Amygdala (tissue), 56 donors: ENCODE measurements around the gene ANKRD28.
"Not testable (repeated sequence)": the region's sequence is repeated elsewhere in the genome, so short reads cannot be mapped to it uniquely, and the experiment has no call there.

ENCODE experiments used
- DNase-seq, 56 donors: peaks; one replicate each; lab custom pipeline; 2025; lab: John Stamatoyannopoulos, UW

Gene ANKRD28

GRCh38 chr3:15778332-15778858 lies 19.4 kb downstream of the ANKRD28 start:
- no peak for DNase-seq

GRCh38 chr3:15774931-15775560 lies 22.7 kb downstream of the ANKRD28 start:
- not testable (repeated sequence) for DNase-seq

- no peak for DNase-seq
These were observed 26.3 kb downstream of the ANKRD28 start for GRCh38 chr3:15771444-15771843.

- no peak for DNase-seq
These were observed 28.4 kb downstream of the ANKRD28 start for GRCh38 chr3:15769256-15769915.

- DNase-seq = no peak
These were observed 29.1 kb downstream of the ANKRD28 start for GRCh38 chr3:15768421-15769255.

GRCh38 chr3:15766406-15766805 lies 31.4 kb downstream of the ANKRD28 start:
- no peak for DNase-seq

GRCh38 chr3:15758295-15758694 lies 39.5 kb downstream of the ANKRD28 start:
- no peak for DNase-seq

GRCh38 chr3:15757824-15758223 lies 40.0 kb downstream of the ANKRD28 start:
- DNase-seq = no peak

GRCh38 chr3:15756505-15756904 lies 41.3 kb downstream of the ANKRD28 start:
- DNase-seq = no peak

- no peak for DNase-seq
These were observed 42.0 kb downstream of the ANKRD28 start for GRCh38 chr3:15755780-15756179.

GRCh38 chr3:15755181-15755580 lies 42.6 kb downstream of the ANKRD28 start:
- DNase-seq = no peak

GRCh38 chr3:15754047-15754446 lies 43.7 kb downstream of the ANKRD28 start:
- no peak for DNase-seq

- DNase-seq = peak in 6 of 56 donors; percentile 3 to 61 (median 12)
These were observed 44.6 kb downstream of the ANKRD28 start for GRCh38 chr3:15753056-15753710.

- DNase-seq = no peak
These were observed 46.9 kb downstream of the ANKRD28 start for GRCh38 chr3:15750879-15751278.

- DNase-seq = no peak
These were observed 47.6 kb downstream of the ANKRD28 start for GRCh38 chr3:15750143-15750542.

GRCh38 chr3:15745896-15746295 lies 51.9 kb downstream of the ANKRD28 start:
- not testable (repeated sequence) for DNase-seq

GRCh38 chr3:15744176-15744575 lies 53.6 kb downstream of the ANKRD28 start:
- DNase-seq = no peak

- DNase-seq = no peak
These were observed 54.2 kb downstream of the ANKRD28 start for GRCh38 chr3:15743587-15744009.

- not testable (repeated sequence) for DNase-seq
These were observed 55.5 kb downstream of the ANKRD28 start for GRCh38 chr3:15742236-15742635.

- not testable (repeated sequence) for DNase-seq
These were observed 59.2 kb downstream of the ANKRD28 start for GRCh38 chr3:15738616-15739005.

GRCh38 chr3:15731024-15731423 lies 66.8 kb downstream of the ANKRD28 start:
- no peak for DNase-seq
